IMR-90 (cell line): Measurements from ENCODE around the gene SLC9B2. TPM values are rescaled to one million over a fixed set of nuclear protein-coding genes. Genes with fewer than 3 reads are reported as not detected.

Experiments used
- ATAC-seq: fragments of 200-7000 bp; cut with Tn5 transposase; 2 replicates; pipeline ENCODE4 v1.9.1; 2020; ENCODE audit warnings: low read depth, mild to moderate bottlenecking, moderate library complexity
- BruUV-seq: library from RNA; stranded (reverse); fragments of 400-500 nt; replicated peaks from 2 replicates; lab custom pipeline; 2021; lab: Mats Ljungman, UMichigan
- CTCF ChIA-PET: fragments of 300-600 bp; formaldehyde crosslinking; extraction: SDS; loops from one replicate; lab custom pipeline; 2021; ENCODE audit warnings: antibody characterized with exemption; lab: Yijun Ruan, JAX
- POLR2A ChIA-PET: fragments of 300-600 bp; sonication (Branson Sonifier 250); formaldehyde crosslinking; loops from one replicate; lab custom pipeline; 2022; ENCODE audit warnings: antibody characterized with exemption; ENCODE audit not compliant: unreplicated experiment; lab: Charles Lee
- DNase-seq: peaks from one replicate; pipeline ENCODE4 v3.0.0; 2013
- H2AFZ ChIP-seq: replicated peaks from 2 replicates; pipeline ENCODE3; 2013; ENCODE audit warnings: low read length, mild to moderate bottlenecking; ENCODE audit not compliant: poor library complexity
- H2AK5ac ChIP-seq: 2 replicates; pipeline ENCODE4 v1.6.1; 2013; ENCODE audit warnings: low read depth, low read length, inconsistent platforms
- H2AK9ac ChIP-seq: replicated peaks from 2 replicates; pipeline ENCODE3; 2013; ENCODE audit warnings: mild to moderate bottlenecking, low read depth, low read length, moderate library complexity; ENCODE audit not compliant: poor library complexity
- H2BK120ac ChIP-seq: 2 replicates; pipeline ENCODE4 v1.6.1; 2013; ENCODE audit warnings: low read depth, low read length, inconsistent platforms
- H2BK15ac ChIP-seq: 3 replicates; pipeline ENCODE4 v1.6.1; 2013; ENCODE audit warnings: low read depth, low read length, inconsistent platforms
- H2BK20ac ChIP-seq: 2 replicates; pipeline ENCODE4 v1.6.1; 2013; ENCODE audit warnings: low read depth, mild to moderate bottlenecking, inconsistent platforms, low read length, moderate library complexity
- H2BK5ac ChIP-seq: 2 replicates; pipeline ENCODE4 v1.6.1; 2013; ENCODE audit warnings: mild to moderate bottlenecking, low read depth, low read length, inconsistent platforms; ENCODE audit not compliant: poor library complexity, severe bottlenecking
- H3K14ac ChIP-seq: replicated peaks from 2 replicates; pipeline ENCODE4 v1.6.1; 2013; ENCODE audit warnings: low read depth, low read length, inconsistent platforms
- H3K18ac ChIP-seq: 2 replicates; pipeline ENCODE4 v1.6.1; 2013; ENCODE audit warnings: low read depth, low read length, control low read depth
- H3K23ac ChIP-seq: 2 replicates; pipeline ENCODE4 v1.6.1; 2013; ENCODE audit warnings: low read depth, low read length, inconsistent platforms
- H3K27ac ChIP-seq: 2 replicates; pipeline ENCODE4 v1.5.1; 2013; ENCODE audit warnings: mild to moderate bottlenecking, control low read depth, low read length; ENCODE audit not compliant: insufficient read depth
- H3K27me3 ChIP-seq: 2 replicates; pipeline ENCODE4 v1.6.1; 2013; ENCODE audit warnings: low read length; ENCODE audit not compliant: control insufficient read depth, insufficient read depth
- H3K36me3 ChIP-seq: 2 replicates; pipeline ENCODE4 v1.6.1; 2013; ENCODE audit warnings: low read length, mixed read lengths; ENCODE audit not compliant: control insufficient read depth, insufficient read depth
- H3K4ac ChIP-seq: 2 replicates; pipeline ENCODE4 v1.6.1; 2013; ENCODE audit warnings: low read depth, low read length, inconsistent platforms
- H3K4me1 ChIP-seq: 2 replicates; pipeline ENCODE4 v1.6.1; 2013; ENCODE audit warnings: low read length, mixed read lengths; ENCODE audit not compliant: control insufficient read depth, insufficient read depth
- H3K4me2 ChIP-seq: 2 replicates; pipeline ENCODE4 v1.6.1; 2013; ENCODE audit warnings: low read depth, mild to moderate bottlenecking, control low read depth, low read length, moderate library complexity
- H3K4me3 ChIP-seq: 2 replicates; pipeline ENCODE4 v1.5.1; 2013; ENCODE audit warnings: low read depth, mild to moderate bottlenecking, control low read depth, low read length, moderate library complexity; ENCODE audit not compliant: insufficient read depth
- H3K56ac ChIP-seq: 2 replicates; pipeline ENCODE4 v1.6.1; 2013; ENCODE audit warnings: low read length, inconsistent platforms; ENCODE audit not compliant: insufficient read depth; ENCODE audit errors: extremely low read depth
- H3K79me1 ChIP-seq, 2 experiments: 2 replicates each; pipeline ENCODE4 v1.6.1; 2013; ENCODE audit warnings: low read length in 2 of 2, inconsistent platforms in 1 of 2, low read depth in 1 of 2
- H3K9ac ChIP-seq: 2 replicates; pipeline ENCODE4 v1.6.1; 2013; ENCODE audit warnings: low read depth, low read length, control low read depth
- H3K9me1 ChIP-seq: 2 replicates; pipeline ENCODE4 v1.6.1; 2013; ENCODE audit warnings: low read length, inconsistent platforms; ENCODE audit not compliant: insufficient read depth
- H3K9me3 ChIP-seq: 2 replicates; pipeline ENCODE4 v1.6.1; 2013; ENCODE audit warnings: low read length; ENCODE audit not compliant: control insufficient read depth, insufficient read depth
- H4K20me1 ChIP-seq: 2 replicates; pipeline ENCODE4 v1.6.1; 2013; ENCODE audit warnings: low read length, inconsistent platforms; ENCODE audit not compliant: insufficient read depth
- H4K5ac ChIP-seq: 2 replicates; pipeline ENCODE4 v1.6.1; 2013; ENCODE audit warnings: mild to moderate bottlenecking, low read depth, low read length, control low read depth
- H4K8ac ChIP-seq, 2 experiments: 2 replicates each; pipeline ENCODE4 v1.6.1; 2013; ENCODE audit warnings: low read depth in 2 of 2, low read length in 2 of 2, control low read depth in 1 of 2, inconsistent platforms in 1 of 2
- H4K91ac ChIP-seq: 2 replicates; pipeline ENCODE4 v1.6.1; 2013; ENCODE audit warnings: low read depth, low read length, inconsistent platforms; ENCODE audit not compliant: insufficient read depth
- CTCF ChIP-seq: conservative IDR thresholded peaks from 2 replicates; pipeline ENCODE4 v1.5.1; 2012; ENCODE audit warnings: mild to moderate bottlenecking, low read depth, low read length, improper control_type of control experiment
- ELK1 ChIP-seq: fragments of 150-350 bp; IDR thresholded peaks from 2 replicates; pipeline ENCODE4 v1.6.1; 2016; ENCODE audit warnings: low read depth, mild to moderate bottlenecking, low read length, moderate library complexity, borderline replicate concordance
- FOS ChIP-seq: fragments of 150-350 bp; IDR thresholded peaks from 2 replicates; pipeline ENCODE4 v1.6.1; 2016; ENCODE audit warnings: low read depth, low read length
- MAFK ChIP-seq: IDR thresholded peaks from 2 replicates; pipeline ENCODE4 v1.6.1; 2012; ENCODE audit warnings: low read depth, low read length, improper control_type of control experiment
- MAZ ChIP-seq: IDR thresholded peaks from 2 replicates; pipeline ENCODE4 v1.6.1; 2012; ENCODE audit warnings: low read depth, mild to moderate bottlenecking, low read length, improper control_type of control experiment, moderate library complexity, borderline replicate concordance
- MXI1 ChIP-seq: IDR thresholded peaks from 2 replicates; pipeline ENCODE4 v1.6.1; 2012; ENCODE audit warnings: low read depth, mild to moderate bottlenecking, low read length, moderate library complexity, borderline replicate concordance
- POLR2A ChIP-seq: IDR thresholded peaks from 2 replicates; pipeline ENCODE4 v1.6.1; 2012; ENCODE audit warnings: mild to moderate bottlenecking, low read depth, low read length
- RAD21 ChIP-seq: IDR thresholded peaks from 2 replicates; pipeline ENCODE4 v1.6.1; 2012; ENCODE audit warnings: low read length, improper control_type of control experiment
- RCOR1 ChIP-seq: IDR thresholded peaks from 2 replicates; pipeline ENCODE4 v1.6.1; 2012; ENCODE audit warnings: mild to moderate bottlenecking, low read length, improper control_type of control experiment; ENCODE audit not compliant: insufficient replicate concordance
- RFX5 ChIP-seq: IDR thresholded peaks from 2 replicates; pipeline ENCODE4 v1.8.0; 2012; ENCODE audit warnings: low read depth, mild to moderate bottlenecking, low read length, moderate library complexity
- SMC3 ChIP-seq: fragments of 150-350 bp; IDR thresholded peaks from 2 replicates; pipeline ENCODE4 v1.6.1; 2016; ENCODE audit warnings: low read depth, mild to moderate bottlenecking, antibody characterized with exemption, low read length, moderate library complexity
- WGBS, 2 experiments: methylation state at CpG; one replicate each; pipeline versions ENCODE4 v1.1.5 to v1.1.7; 2013; ENCODE audit warnings: missing lambda C conversion rate in 2 of 2; ENCODE audit not compliant: insufficient read length in 1 of 2; ENCODE audit errors: extremely low coverage in 2 of 2; 5-methylcytosine and 5-hydroxymethylcytosine counted together
- dilution Hi-C: fragments of 300-500 bp; cut with HindIII; formaldehyde crosslinking; loops from one replicate; pipeline ENCODE4 v1.14.3; 2018; ENCODE audit warnings: low sequenced_read_pairs; ENCODE audit not compliant: unreplicated experiment
- in situ Hi-C: fragments of 300-500 bp; cut with MboI; formaldehyde crosslinking; loops from 3 replicates; pipeline ENCODE4 v1.14.3; 2019; ENCODE audit warnings: low sequenced_read_pairs, inconsistent platforms, mixed read lengths
- intact Hi-C: fragments of 100-400 bp; cut with micrococcal nuclease; formaldehyde crosslinking; loops from 2 replicates; pipeline ENCODE4 v1.10.0; 2022
- polyA plus RNA-seq, 3 experiments: library from polyadenylated mRNA; depleted of rRNA; stranded (reverse); fragments of >200 nt; gene quantifications; 2 replicates each; pipeline ENCODE4 v1.2.3, GENCODE V29; 2012; ENCODE audit warnings: low replicate concordance in 1 of 3
- total RNA-seq: library from RNA; depleted of rRNA; stranded (reverse); fragments of >200 nt; gene quantifications from 2 replicates; pipeline ENCODE4 v1.2.3, GENCODE V29; 2012

The SLC9B2 gene
- total and polyA plus RNA-seq, 2 of the 4 experiments (the other 2 are of a cell fraction): 5.7 to 9.0 TPM

GRCh38 chr4:103074744-103075434, 1.7 kb downstream of the SLC9B2 start (continued):
- TF ChIP-seq MXI1: no peak

- POLR2A ChIA-PET: no interaction called here
- no peaks in the 10 kb centered on the region for H3K9me3 ChIP-seq
- CTCF ChIA-PET: no interaction called here
- no peaks in the 10 kb centered on the region for H4K20me1 ChIP-seq
- no peak overlapping the region for H4K8ac ChIP-seq
- no peak overlapping the region for H3K4me3 ChIP-seq
- no peak for ATAC-seq
- H2AFZ ChIP-seq: no peak overlapping the region
- dilution Hi-C loops: no loop called here
- in situ Hi-C loops: no loop called here
- H3K4me1 ChIP-seq: peaks cover 2% of the 10 kb centered on the region; the same call in 1 of the 2 replicates
- no peaks in the 10 kb centered on the region for H3K27me3 ChIP-seq
- H4K91ac ChIP-seq: no peak overlapping the region
- intact Hi-C loops: no loop called here
- H2AK9ac ChIP-seq: no peak overlapping the region
- H3K36me3 ChIP-seq: no peaks in the 10 kb centered on the region
- no peak overlapping the region for H3K23ac ChIP-seq
- H4K5ac ChIP-seq: no peak overlapping the region
- H3K56ac ChIP-seq: no peak overlapping the region
- no peak overlapping the region for H3K4me2 ChIP-seq
- H3K14ac ChIP-seq: no peak overlapping the region
- H3K18ac ChIP-seq: no peak overlapping the region
- H2BK20ac ChIP-seq: no peak overlapping the region
- no peak overlapping the region for H2AK5ac ChIP-seq
- no peak overlapping the region for H3K4ac ChIP-seq
- H3K9ac ChIP-seq: no peak overlapping the region
- H2BK120ac ChIP-seq: no peak overlapping the region
- H2BK5ac ChIP-seq: no peak overlapping the region
- H3K79me1 ChIP-seq: peaks cover 16 to 20% of the 10 kb centered on the region in 2 experiments
- H3K9me1 ChIP-seq: peaks cover 6% of the 10 kb centered on the region; the same call in 1 of the 2 replicates
- TF ChIP-seq CTCF (no peak), MAZ (no peak), RCOR1 (no peak), RFX5 (no peak), FOS (no peak), POLR2A (no peak), RAD21 (no peak), MAFK (no peak), ELK1 (no peak), SMC3 (no peak)
- no TSS peak for BruUV-seq
- H3K27ac ChIP-seq: no peak overlapping the region
- no CpG with 5 or more reads among the region's 2 CpGs for WGBS, 2 experiments
- H2BK15ac ChIP-seq: no peak overlapping the region
- no peak for DNase-seq
Observed at GRCh38 chr4:103073792-103074438, 2.6 kb downstream of the SLC9B2 start.
